HepG2 (cell line): ENCODE results near the gene REEP6. TPM values are rescaled to one million over a fixed set of nuclear protein-coding genes. Genes with fewer than 3 reads are reported as not detected.

ENCODE experiments used
- AGO2 ChIP-seq: fragments of 200-400 bp; formaldehyde crosslinking; optimal IDR thresholded peaks from 2 replicates; pipeline ENCODE3; 2017; ENCODE audit warnings: mild to moderate bottlenecking, low read depth, low read length, moderate library complexity
- CTCF ChIP-seq: sonication (generic); formaldehyde crosslinking; IDR thresholded peaks from 2 replicates; pipeline ENCODE4 v1.5.0; 2020; ENCODE audit warnings: mild to moderate bottlenecking, missing genetic modification reagents, moderate library complexity
- FOXA3 ChIP-seq: IDR thresholded peaks from 2 replicates; pipeline ENCODE4 v1.6.1; 2016; ENCODE audit warnings: missing genetic modification reagents, missing compliant biosample characterization
- FOXO1 ChIP-seq: sonication (generic); formaldehyde crosslinking; IDR thresholded peaks from 2 replicates; pipeline ENCODE4 v1.4.0; 2020; ENCODE audit warnings: missing genetic modification reagents
- FOXO4 ChIP-seq: sonication (generic); formaldehyde crosslinking; conservative IDR thresholded peaks from 2 replicates; pipeline ENCODE4 v1.8.1; 2023; ENCODE audit warnings: missing genetic modification reagents
- HNRNPL ChIP-seq: fragments of 200-400 bp; formaldehyde crosslinking; IDR thresholded peaks from 2 replicates; pipeline ENCODE4 v1.6.1; 2017; ENCODE audit warnings: mild to moderate bottlenecking, low read depth, low read length
- KDM5B ChIP-seq: sonication (generic); formaldehyde crosslinking; IDR thresholded peaks from 2 replicates; pipeline ENCODE4 v1.4.0; 2020; ENCODE audit warnings: missing genetic modification reagents, mild to moderate bottlenecking, borderline replicate concordance
- MAZ ChIP-seq, 2 experiments: sonication (generic) in 1 of 2; formaldehyde crosslinking in 1 of 2; IDR thresholded peaks; 2 replicates each; pipeline versions ENCODE4 v1.5.0 to v1.6.1; 2012 to 2020; ENCODE audit warnings: low read depth in 2 of 2, mild to moderate bottlenecking in 2 of 2, borderline replicate concordance in 1 of 2, improper control_type of control experiment in 1 of 2, low read length in 1 of 2, missing genetic modification reagents in 1 of 2, moderate library complexity in 1 of 2
- PATZ1 ChIP-seq: sonication (generic); formaldehyde crosslinking; IDR thresholded peaks from 2 replicates; pipeline ENCODE4 v1.4.0; 2020; ENCODE audit warnings: missing genetic modification reagents
- RXRA ChIP-seq: sonication (generic); formaldehyde crosslinking; IDR thresholded peaks from 2 replicates; pipeline ENCODE4 v1.5.1; 2020; ENCODE audit warnings: missing genetic modification reagents
- SALL2 ChIP-seq: sonication (generic); formaldehyde crosslinking; IDR thresholded peaks from 2 replicates; pipeline ENCODE4 v1.8.1; 2023; ENCODE audit warnings: mild to moderate bottlenecking, missing genetic modification reagents, inconsistent platforms
- SRY ChIP-seq: sonication (generic); formaldehyde crosslinking; IDR thresholded peaks from 2 replicates; pipeline ENCODE4 v1.8.0; 2022; ENCODE audit warnings: mild to moderate bottlenecking, missing genetic modification reagents
- TP53 ChIP-seq: sonication (generic); formaldehyde crosslinking; conservative IDR thresholded peaks from 2 replicates; pipeline ENCODE4 v1.4.0; 2020; ENCODE audit warnings: missing genetic modification reagents
- ZBTB7B ChIP-seq: sonication (generic); formaldehyde crosslinking; IDR thresholded peaks from 2 replicates; pipeline ENCODE4 v1.4.0; 2020; ENCODE audit warnings: missing genetic modification reagents
- ZNF563 ChIP-seq: sonication (generic); formaldehyde crosslinking; IDR thresholded peaks from 2 replicates; pipeline ENCODE4 v1.8.0; 2022; ENCODE audit warnings: mild to moderate bottlenecking, moderate library complexity, missing genetic modification reagents
- ZNF580 ChIP-seq: IDR thresholded peaks from 2 replicates; pipeline ENCODE4 v1.6.1; 2016; ENCODE audit warnings: low read depth, borderline replicate concordance
- ZNF639 ChIP-seq: conservative IDR thresholded peaks from 2 replicates; pipeline ENCODE4 v1.6.1; 2018; ENCODE audit warnings: missing genetic modification reagents
- ZNF746 ChIP-seq: sonication (generic); formaldehyde crosslinking; IDR thresholded peaks from 2 replicates; pipeline ENCODE4 v1.8.0; 2022; ENCODE audit warnings: mild to moderate bottlenecking, missing genetic modification reagents
- ZNF747 ChIP-seq: sonication (generic); formaldehyde crosslinking; IDR thresholded peaks from 2 replicates; pipeline ENCODE4 v1.8.1; 2023; ENCODE audit warnings: missing genetic modification reagents, mild to moderate bottlenecking, borderline replicate concordance
- ZNF75D ChIP-seq: sonication (generic); formaldehyde crosslinking; IDR thresholded peaks from 2 replicates; pipeline ENCODE4 v1.8.1; 2023; ENCODE audit warnings: missing genetic modification reagents, mild to moderate bottlenecking, borderline replicate concordance
- ZNF891 ChIP-seq: sonication (generic); formaldehyde crosslinking; IDR thresholded peaks from 2 replicates; pipeline ENCODE4 v1.5.0; 2020; ENCODE audit warnings: mild to moderate bottlenecking, missing genetic modification reagents
- polyA plus RNA-seq, 8 experiments: library from polyadenylated mRNA; depleted of rRNA in 3 of 8; stranded (reverse) in 7 of 8; unstranded in 1 of 8; fragments of >200 nt; fragmentation: Illumina TruSeq in 4 of 8; extraction: Trizol in 4 of 8; gene quantifications; 2 replicates each; pipeline versions ENCODE4 v1.2.1 to v1.2.3, GENCODE V29; 2011 to 2016; ENCODE audit warnings: low read depth in 4 of 8, missing spikeins in 1 of 8, mixed read lengths in 1 of 8; ENCODE audit not compliant: insufficient read depth in 1 of 8
- total RNA-seq, 5 experiments: library from RNA; depleted of rRNA; stranded (reverse); fragments of >200 nt; fragmentation: Illumina TruSeq; extraction: Trizol; gene quantifications; 2 replicates each; pipeline ENCODE4 v1.2.3, GENCODE V29; 2016; ENCODE audit warnings: low read depth in 1 of 5

Gene REEP6
- total and polyA plus RNA-seq, 2 of the 13 experiments (the other 11 are each of a cell fraction or from before 2014, with no cell fraction given): 10.0 to 28.8 TPM

GRCh38 chr19:1503089-1503924 is 12.3 kb downstream of the REEP6 start (continued):
- TF ChIP-seq CTCF (CRISPR knock-in tag) (peak; percentile 86), ZNF891 (CRISPR knock-in tag) (0 out of 2 replicates have a peak, but pooled peaks have one; percentile 42), KDM5B (0 out of 2 replicates have a peak, but pooled peaks have one; percentile 20), TP53 (0 out of 2 replicates have a peak, but pooled peaks have one; percentile 50), ZNF639 (CRISPR knock-in tag) (no peak), MAZ (IDR thresholded peaks at IDR 0.05; ENCODE audit: borderline replicate concordance, low read depth, low read length) (no peak; the same call in 1 of the 2 replicates), MAZ (CRISPR knock-in tag; IDR thresholded peaks at IDR 0.05; ENCODE audit: low read depth) (0 out of 2 replicates have a peak, but pooled peaks have one; percentile 47), HNRNPL (0 out of 2 replicates have a peak, but pooled peaks have one; percentile 52), ZNF746 (CRISPR knock-in tag) (0 out of 2 replicates have a peak, but pooled peaks have one; percentile 42), ZNF75D (no peak), RXRA (CRISPR knock-in tag) (peak; percentile 85), FOXO4 (0 out of 2 replicates have a peak, but pooled peaks have one; percentile 55), ZNF580 (CRISPR knock-in tag) (0 out of 2 replicates have a peak, but pooled peaks have one; percentile 26), FOXA3 (0 out of 2 replicates have a peak, but pooled peaks have one; percentile 13), ZNF747 (CRISPR knock-in tag) (no peak), SALL2 (CRISPR knock-in tag) (0 out of 2 replicates have a peak, but pooled peaks have one; percentile 30), SRY (CRISPR knock-in tag) (0 out of 2 replicates have a peak, but pooled peaks have one; percentile 45), FOXO1 (CRISPR knock-in tag) (0 out of 2 replicates have a peak, but pooled peaks have one; percentile 45), ZNF563 (peak; percentile 59; the same call in 1 of the 2 replicates), AGO2 (peak; percentile 14), PATZ1 (peak; percentile 68), ZBTB7B (CRISPR knock-in tag) (peak; percentile 82)
